IMR-90 (cell line): ENCODE measurements around the gene KCNK4. TPM values are rescaled to one million over a fixed set of nuclear protein-coding genes. Genes with fewer than 3 reads are reported as not detected.

ENCODE experiments used
- ATAC-seq: fragments of 200-7000 bp; cut with Tn5 transposase; 2 replicates; pipeline ENCODE4 v1.9.1; 2020; ENCODE audit warnings: low read depth, mild to moderate bottlenecking, moderate library complexity
- BruUV-seq: library from RNA; stranded (reverse); fragments of 400-500 nt; replicated peaks from 2 replicates; lab custom pipeline; 2021; lab: Mats Ljungman, UMichigan
- CTCF ChIA-PET: fragments of 300-600 bp; formaldehyde crosslinking; extraction: SDS; loops from one replicate; lab custom pipeline; 2021; ENCODE audit warnings: antibody characterized with exemption; lab: Yijun Ruan, JAX
- POLR2A ChIA-PET: fragments of 300-600 bp; sonication (Branson Sonifier 250); formaldehyde crosslinking; loops from one replicate; lab custom pipeline; 2022; ENCODE audit warnings: antibody characterized with exemption; ENCODE audit not compliant: unreplicated experiment; lab: Charles Lee
- DNase-seq: peaks from one replicate; pipeline ENCODE4 v3.0.0; 2013
- H2AFZ ChIP-seq: replicated peaks from 2 replicates; pipeline ENCODE3; 2013; ENCODE audit warnings: low read length, mild to moderate bottlenecking; ENCODE audit not compliant: poor library complexity
- H2AK5ac ChIP-seq: 2 replicates; pipeline ENCODE4 v1.6.1; 2013; ENCODE audit warnings: low read depth, low read length, inconsistent platforms
- H2AK9ac ChIP-seq: replicated peaks from 2 replicates; pipeline ENCODE3; 2013; ENCODE audit warnings: mild to moderate bottlenecking, low read depth, low read length, moderate library complexity; ENCODE audit not compliant: poor library complexity
- H2BK120ac ChIP-seq: 2 replicates; pipeline ENCODE4 v1.6.1; 2013; ENCODE audit warnings: low read depth, low read length, inconsistent platforms
- H2BK15ac ChIP-seq: 3 replicates; pipeline ENCODE4 v1.6.1; 2013; ENCODE audit warnings: low read depth, low read length, inconsistent platforms
- H2BK20ac ChIP-seq: 2 replicates; pipeline ENCODE4 v1.6.1; 2013; ENCODE audit warnings: low read depth, mild to moderate bottlenecking, inconsistent platforms, low read length, moderate library complexity
- H2BK5ac ChIP-seq: 2 replicates; pipeline ENCODE4 v1.6.1; 2013; ENCODE audit warnings: mild to moderate bottlenecking, low read depth, low read length, inconsistent platforms; ENCODE audit not compliant: poor library complexity, severe bottlenecking
- H3K14ac ChIP-seq: replicated peaks from 2 replicates; pipeline ENCODE4 v1.6.1; 2013; ENCODE audit warnings: low read depth, low read length, inconsistent platforms
- H3K18ac ChIP-seq: 2 replicates; pipeline ENCODE4 v1.6.1; 2013; ENCODE audit warnings: low read depth, low read length, control low read depth
- H3K23ac ChIP-seq: 2 replicates; pipeline ENCODE4 v1.6.1; 2013; ENCODE audit warnings: low read depth, low read length, inconsistent platforms
- H3K27ac ChIP-seq: 2 replicates; pipeline ENCODE4 v1.5.1; 2013; ENCODE audit warnings: mild to moderate bottlenecking, control low read depth, low read length; ENCODE audit not compliant: insufficient read depth
- H3K27me3 ChIP-seq: 2 replicates; pipeline ENCODE4 v1.6.1; 2013; ENCODE audit warnings: low read length; ENCODE audit not compliant: control insufficient read depth, insufficient read depth
- H3K36me3 ChIP-seq: 2 replicates; pipeline ENCODE4 v1.6.1; 2013; ENCODE audit warnings: low read length, mixed read lengths; ENCODE audit not compliant: control insufficient read depth, insufficient read depth
- H3K4ac ChIP-seq: 2 replicates; pipeline ENCODE4 v1.6.1; 2013; ENCODE audit warnings: low read depth, low read length, inconsistent platforms
- H3K4me1 ChIP-seq: 2 replicates; pipeline ENCODE4 v1.6.1; 2013; ENCODE audit warnings: low read length, mixed read lengths; ENCODE audit not compliant: control insufficient read depth, insufficient read depth
- H3K4me2 ChIP-seq: 2 replicates; pipeline ENCODE4 v1.6.1; 2013; ENCODE audit warnings: low read depth, mild to moderate bottlenecking, control low read depth, low read length, moderate library complexity
- H3K4me3 ChIP-seq: 2 replicates; pipeline ENCODE4 v1.5.1; 2013; ENCODE audit warnings: low read depth, mild to moderate bottlenecking, control low read depth, low read length, moderate library complexity; ENCODE audit not compliant: insufficient read depth
- H3K56ac ChIP-seq: 2 replicates; pipeline ENCODE4 v1.6.1; 2013; ENCODE audit warnings: low read length, inconsistent platforms; ENCODE audit not compliant: insufficient read depth; ENCODE audit errors: extremely low read depth
- H3K79me1 ChIP-seq, 2 experiments: 2 replicates each; pipeline ENCODE4 v1.6.1; 2013; ENCODE audit warnings: low read length in 2 of 2, inconsistent platforms in 1 of 2, low read depth in 1 of 2
- H3K9ac ChIP-seq: 2 replicates; pipeline ENCODE4 v1.6.1; 2013; ENCODE audit warnings: low read depth, low read length, control low read depth
- H3K9me1 ChIP-seq: 2 replicates; pipeline ENCODE4 v1.6.1; 2013; ENCODE audit warnings: low read length, inconsistent platforms; ENCODE audit not compliant: insufficient read depth
- H3K9me3 ChIP-seq: 2 replicates; pipeline ENCODE4 v1.6.1; 2013; ENCODE audit warnings: low read length; ENCODE audit not compliant: control insufficient read depth, insufficient read depth
- H4K20me1 ChIP-seq: 2 replicates; pipeline ENCODE4 v1.6.1; 2013; ENCODE audit warnings: low read length, inconsistent platforms; ENCODE audit not compliant: insufficient read depth
- H4K5ac ChIP-seq: 2 replicates; pipeline ENCODE4 v1.6.1; 2013; ENCODE audit warnings: mild to moderate bottlenecking, low read depth, low read length, control low read depth
- H4K8ac ChIP-seq, 2 experiments: 2 replicates each; pipeline ENCODE4 v1.6.1; 2013; ENCODE audit warnings: low read depth in 2 of 2, low read length in 2 of 2, control low read depth in 1 of 2, inconsistent platforms in 1 of 2
- H4K91ac ChIP-seq: 2 replicates; pipeline ENCODE4 v1.6.1; 2013; ENCODE audit warnings: low read depth, low read length, inconsistent platforms; ENCODE audit not compliant: insufficient read depth
- BHLHE40 ChIP-seq: fragments of 150-350 bp; IDR thresholded peaks from 2 replicates; pipeline ENCODE4 v1.6.1; 2016; ENCODE audit warnings: mild to moderate bottlenecking, low read depth, low read length
- CEBPB ChIP-seq: IDR thresholded peaks from 2 replicates; pipeline ENCODE4 v1.6.1; 2012; ENCODE audit warnings: low read depth, low read length, improper control_type of control experiment
- CHD1 ChIP-seq: IDR thresholded peaks from 2 replicates; pipeline ENCODE4 v1.6.1; 2012; ENCODE audit warnings: low read depth, low read length, improper control_type of control experiment
- FOS ChIP-seq: fragments of 150-350 bp; IDR thresholded peaks from 2 replicates; pipeline ENCODE4 v1.6.1; 2016; ENCODE audit warnings: low read depth, low read length
- MAFK ChIP-seq: IDR thresholded peaks from 2 replicates; pipeline ENCODE4 v1.6.1; 2012; ENCODE audit warnings: low read depth, low read length, improper control_type of control experiment
- MAZ ChIP-seq: IDR thresholded peaks from 2 replicates; pipeline ENCODE4 v1.6.1; 2012; ENCODE audit warnings: low read depth, mild to moderate bottlenecking, low read length, improper control_type of control experiment, moderate library complexity, borderline replicate concordance
- MXI1 ChIP-seq: IDR thresholded peaks from 2 replicates; pipeline ENCODE4 v1.6.1; 2012; ENCODE audit warnings: low read depth, mild to moderate bottlenecking, low read length, moderate library complexity, borderline replicate concordance
- NFE2L2 ChIP-seq: fragments of 150-350 bp; IDR thresholded peaks from 2 replicates; pipeline ENCODE4 v1.6.1; 2016; ENCODE audit warnings: low read depth, mild to moderate bottlenecking, low read length
- POLR2A ChIP-seq: IDR thresholded peaks from 2 replicates; pipeline ENCODE4 v1.6.1; 2012; ENCODE audit warnings: mild to moderate bottlenecking, low read depth, low read length
- RAD21 ChIP-seq: IDR thresholded peaks from 2 replicates; pipeline ENCODE4 v1.6.1; 2012; ENCODE audit warnings: low read length, improper control_type of control experiment
- RCOR1 ChIP-seq: IDR thresholded peaks from 2 replicates; pipeline ENCODE4 v1.6.1; 2012; ENCODE audit warnings: mild to moderate bottlenecking, low read length, improper control_type of control experiment; ENCODE audit not compliant: insufficient replicate concordance
- RFX5 ChIP-seq: IDR thresholded peaks from 2 replicates; pipeline ENCODE4 v1.8.0; 2012; ENCODE audit warnings: low read depth, mild to moderate bottlenecking, low read length, moderate library complexity
- SMC3 ChIP-seq: fragments of 150-350 bp; IDR thresholded peaks from 2 replicates; pipeline ENCODE4 v1.6.1; 2016; ENCODE audit warnings: low read depth, mild to moderate bottlenecking, antibody characterized with exemption, low read length, moderate library complexity
- WGBS, 2 experiments: methylation state at CpG; one replicate each; pipeline versions ENCODE4 v1.1.5 to v1.1.7; 2013; ENCODE audit warnings: missing lambda C conversion rate in 2 of 2; ENCODE audit not compliant: insufficient read length in 1 of 2; ENCODE audit errors: extremely low coverage in 2 of 2; 5-methylcytosine and 5-hydroxymethylcytosine counted together
- dilution Hi-C: fragments of 300-500 bp; cut with HindIII; formaldehyde crosslinking; loops from one replicate; pipeline ENCODE4 v1.14.3; 2018; ENCODE audit warnings: low sequenced_read_pairs; ENCODE audit not compliant: unreplicated experiment
- in situ Hi-C: fragments of 300-500 bp; cut with MboI; formaldehyde crosslinking; loops from 3 replicates; pipeline ENCODE4 v1.14.3; 2019; ENCODE audit warnings: low sequenced_read_pairs, inconsistent platforms, mixed read lengths
- intact Hi-C: fragments of 100-400 bp; cut with micrococcal nuclease; formaldehyde crosslinking; loops from 2 replicates; pipeline ENCODE4 v1.10.0; 2022
- polyA plus RNA-seq, 3 experiments: library from polyadenylated mRNA; depleted of rRNA; stranded (reverse); fragments of >200 nt; gene quantifications; 2 replicates each; pipeline ENCODE4 v1.2.3, GENCODE V29; 2012; ENCODE audit warnings: low replicate concordance in 1 of 3
- total RNA-seq: library from RNA; depleted of rRNA; stranded (reverse); fragments of >200 nt; gene quantifications from 2 replicates; pipeline ENCODE4 v1.2.3, GENCODE V29; 2012
- TF ChIP-seq, protein P1 (sequence below): fragments of 150-350 bp; IDR thresholded peaks from 2 replicates; pipeline ENCODE4 v1.6.1; 2017; ENCODE audit warnings: mild to moderate bottlenecking, antibody characterized with exemption, low read length, low read depth
- TF ChIP-seq, protein P2 (sequence below): fragments of 150-350 bp; IDR thresholded peaks from 2 replicates; pipeline ENCODE4 v1.6.1; 2016; ENCODE audit warnings: low read depth, mild to moderate bottlenecking, low read length, moderate library complexity, borderline replicate concordance
- TF ChIP-seq, protein P3 (sequence below): conservative IDR thresholded peaks from 2 replicates; pipeline ENCODE4 v1.5.1; 2012; ENCODE audit warnings: mild to moderate bottlenecking, low read depth, low read length, improper control_type of control experiment

Gene KCNK4
- total and polyA plus RNA-seq, 2 of the 4 experiments (the other 2 are of a cell fraction) = not detected

DNA sequence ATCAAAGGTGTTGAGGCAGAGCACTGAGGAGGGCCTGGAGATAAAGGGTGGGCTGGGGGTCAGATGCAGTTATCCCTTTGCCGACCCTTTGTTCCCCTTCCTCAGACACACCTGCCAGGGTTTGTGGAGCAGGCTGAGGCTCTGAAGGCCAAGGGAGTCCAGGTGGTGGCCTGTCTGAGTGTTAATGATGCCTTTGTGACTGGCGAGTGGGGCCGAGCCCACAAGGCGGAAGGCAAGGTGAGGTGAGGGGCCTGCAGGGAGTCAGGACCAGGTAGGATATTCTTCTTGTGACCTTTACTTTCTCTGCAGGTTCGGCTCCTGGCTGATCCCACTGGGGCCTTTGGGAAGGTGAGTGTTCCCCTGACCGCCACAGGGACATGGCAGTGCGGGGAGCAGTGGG lies 29.5 kb downstream of the KCNK4 start:
- H4K20me1 ChIP-seq = no peaks in the 10 kb centered on the region; the same call in 1 of the 2 replicates
- peaks cover 7 to 31% of the 10 kb centered on the region in 2 experiments for H3K79me1 ChIP-seq
- H3K4ac ChIP-seq = no peak overlapping the region
- no peak overlapping the region for H2BK5ac ChIP-seq
- H3K18ac ChIP-seq = no peak overlapping the region
- no peak overlapping the region for H4K91ac ChIP-seq
- no TSS peak for BruUV-seq
- H2BK120ac ChIP-seq = no peak overlapping the region
- no peak overlapping the region for H3K27ac ChIP-seq
- H3K9ac ChIP-seq = no peak overlapping the region
- no peak overlapping the region for H3K56ac ChIP-seq
- no peaks in the 10 kb centered on the region for H3K27me3 ChIP-seq
- intact Hi-C loops (no loop called here), in situ Hi-C loops (no loop called here), dilution Hi-C loops (no loop called here)
- POLR2A ChIA-PET = interaction anchor here (0.5 kb wide), 1 partner anchor 10 kb away, joined by 9 read pairs; no protein-coding TSS in a partner anchor
- H3K14ac ChIP-seq = no peak overlapping the region
- H2BK15ac ChIP-seq = no peak overlapping the region
- no peaks in the 10 kb centered on the region for H3K9me3 ChIP-seq
- H3K4me2 ChIP-seq = no peak overlapping the region
- CTCF ChIA-PET = no interaction called here
- 100% methylated on average over 4 of the region's 7 CpGs; no CpG with 5 or more reads in 1 of the 2 experiments for WGBS, 2 experiments
- H4K5ac ChIP-seq = no peak overlapping the region
- ATAC-seq (no peak), DNase-seq (no peak)
- peaks cover 25% of the 10 kb centered on the region for H3K36me3 ChIP-seq
- H3K9me1 ChIP-seq = peaks cover 14% of the 10 kb centered on the region
- H2AK9ac ChIP-seq = no peak overlapping the region
- peaks cover 10% of the 10 kb centered on the region for H3K4me1 ChIP-seq
- H2AFZ ChIP-seq = no peak overlapping the region
- TF ChIP-seq, protein P1, sequence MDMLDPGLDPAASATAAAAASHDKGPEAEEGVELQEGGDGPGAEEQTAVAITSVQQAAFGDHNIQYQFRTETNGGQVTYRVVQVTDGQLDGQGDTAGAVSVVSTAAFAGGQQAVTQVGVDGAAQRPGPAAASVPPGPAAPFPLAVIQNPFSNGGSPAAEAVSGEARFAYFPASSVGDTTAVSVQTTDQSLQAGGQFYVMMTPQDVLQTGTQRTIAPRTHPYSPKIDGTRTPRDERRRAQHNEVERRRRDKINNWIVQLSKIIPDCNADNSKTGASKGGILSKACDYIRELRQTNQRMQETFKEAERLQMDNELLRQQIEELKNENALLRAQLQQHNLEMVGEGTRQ = no peak
- no peak for TF ChIP-seq FOS
- no peak for TF ChIP-seq SMC3
- TF ChIP-seq CHD1 = no peak
- TF ChIP-seq, protein P2, sequence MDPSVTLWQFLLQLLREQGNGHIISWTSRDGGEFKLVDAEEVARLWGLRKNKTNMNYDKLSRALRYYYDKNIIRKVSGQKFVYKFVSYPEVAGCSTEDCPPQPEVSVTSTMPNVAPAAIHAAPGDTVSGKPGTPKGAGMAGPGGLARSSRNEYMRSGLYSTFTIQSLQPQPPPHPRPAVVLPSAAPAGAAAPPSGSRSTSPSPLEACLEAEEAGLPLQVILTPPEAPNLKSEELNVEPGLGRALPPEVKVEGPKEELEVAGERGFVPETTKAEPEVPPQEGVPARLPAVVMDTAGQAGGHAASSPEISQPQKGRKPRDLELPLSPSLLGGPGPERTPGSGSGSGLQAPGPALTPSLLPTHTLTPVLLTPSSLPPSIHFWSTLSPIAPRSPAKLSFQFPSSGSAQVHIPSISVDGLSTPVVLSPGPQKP = no peak
- no peak for TF ChIP-seq RFX5
- no peak for TF ChIP-seq MAFK
- no peak for TF ChIP-seq MXI1
- TF ChIP-seq, protein P3, sequence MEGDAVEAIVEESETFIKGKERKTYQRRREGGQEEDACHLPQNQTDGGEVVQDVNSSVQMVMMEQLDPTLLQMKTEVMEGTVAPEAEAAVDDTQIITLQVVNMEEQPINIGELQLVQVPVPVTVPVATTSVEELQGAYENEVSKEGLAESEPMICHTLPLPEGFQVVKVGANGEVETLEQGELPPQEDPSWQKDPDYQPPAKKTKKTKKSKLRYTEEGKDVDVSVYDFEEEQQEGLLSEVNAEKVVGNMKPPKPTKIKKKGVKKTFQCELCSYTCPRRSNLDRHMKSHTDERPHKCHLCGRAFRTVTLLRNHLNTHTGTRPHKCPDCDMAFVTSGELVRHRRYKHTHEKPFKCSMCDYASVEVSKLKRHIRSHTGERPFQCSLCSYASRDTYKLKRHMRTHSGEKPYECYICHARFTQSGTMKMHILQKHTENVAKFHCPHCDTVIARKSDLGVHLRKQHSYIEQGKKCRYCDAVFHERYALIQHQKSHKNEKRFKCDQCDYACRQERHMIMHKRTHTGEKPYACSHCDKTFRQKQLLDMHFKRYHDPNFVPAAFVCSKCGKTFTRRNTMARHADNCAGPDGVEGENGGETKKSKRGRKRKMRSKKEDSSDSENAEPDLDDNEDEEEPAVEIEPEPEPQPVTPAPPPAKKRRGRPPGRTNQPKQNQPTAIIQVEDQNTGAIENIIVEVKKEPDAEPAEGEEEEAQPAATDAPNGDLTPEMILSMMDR = no peak
- TF ChIP-seq CEBPB = no peak
- no peak for TF ChIP-seq NFE2L2
- no peak for TF ChIP-seq RAD21
- TF ChIP-seq RCOR1 = no peak
- TF ChIP-seq BHLHE40 = no peak
- no peak for TF ChIP-seq MAZ
- TF ChIP-seq POLR2A = no peak
- no peak overlapping the region for H2AK5ac ChIP-seq
- H4K8ac ChIP-seq = no peak overlapping the region
- no peak overlapping the region for H3K23ac ChIP-seq
- no peak overlapping the region for H3K4me3 ChIP-seq
- no peak overlapping the region for H2BK20ac ChIP-seq
